ENCODE measurements around the gene FBXO3.

FBXO3 gene

DNA sequence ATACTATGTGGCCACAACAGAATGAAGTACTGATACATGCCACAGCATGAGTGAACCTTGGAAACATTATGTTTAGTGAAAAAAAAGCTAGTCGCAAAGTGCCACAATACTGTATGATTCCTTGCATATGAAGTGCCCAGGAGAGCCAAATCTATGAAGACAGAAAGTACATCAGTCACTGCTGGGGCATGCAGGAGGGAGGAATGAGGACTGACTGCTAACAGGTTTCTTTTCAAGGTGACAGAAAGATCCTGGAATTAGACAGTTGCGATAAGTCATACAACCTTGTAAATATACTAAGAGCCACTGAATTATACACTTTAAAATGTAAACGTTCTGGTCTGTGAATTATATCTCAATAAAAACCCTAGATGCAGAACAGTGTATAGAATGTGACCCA, 61.9 kb downstream of the FBXO3 start:
- TF ChIP-seq, protein P1, sequence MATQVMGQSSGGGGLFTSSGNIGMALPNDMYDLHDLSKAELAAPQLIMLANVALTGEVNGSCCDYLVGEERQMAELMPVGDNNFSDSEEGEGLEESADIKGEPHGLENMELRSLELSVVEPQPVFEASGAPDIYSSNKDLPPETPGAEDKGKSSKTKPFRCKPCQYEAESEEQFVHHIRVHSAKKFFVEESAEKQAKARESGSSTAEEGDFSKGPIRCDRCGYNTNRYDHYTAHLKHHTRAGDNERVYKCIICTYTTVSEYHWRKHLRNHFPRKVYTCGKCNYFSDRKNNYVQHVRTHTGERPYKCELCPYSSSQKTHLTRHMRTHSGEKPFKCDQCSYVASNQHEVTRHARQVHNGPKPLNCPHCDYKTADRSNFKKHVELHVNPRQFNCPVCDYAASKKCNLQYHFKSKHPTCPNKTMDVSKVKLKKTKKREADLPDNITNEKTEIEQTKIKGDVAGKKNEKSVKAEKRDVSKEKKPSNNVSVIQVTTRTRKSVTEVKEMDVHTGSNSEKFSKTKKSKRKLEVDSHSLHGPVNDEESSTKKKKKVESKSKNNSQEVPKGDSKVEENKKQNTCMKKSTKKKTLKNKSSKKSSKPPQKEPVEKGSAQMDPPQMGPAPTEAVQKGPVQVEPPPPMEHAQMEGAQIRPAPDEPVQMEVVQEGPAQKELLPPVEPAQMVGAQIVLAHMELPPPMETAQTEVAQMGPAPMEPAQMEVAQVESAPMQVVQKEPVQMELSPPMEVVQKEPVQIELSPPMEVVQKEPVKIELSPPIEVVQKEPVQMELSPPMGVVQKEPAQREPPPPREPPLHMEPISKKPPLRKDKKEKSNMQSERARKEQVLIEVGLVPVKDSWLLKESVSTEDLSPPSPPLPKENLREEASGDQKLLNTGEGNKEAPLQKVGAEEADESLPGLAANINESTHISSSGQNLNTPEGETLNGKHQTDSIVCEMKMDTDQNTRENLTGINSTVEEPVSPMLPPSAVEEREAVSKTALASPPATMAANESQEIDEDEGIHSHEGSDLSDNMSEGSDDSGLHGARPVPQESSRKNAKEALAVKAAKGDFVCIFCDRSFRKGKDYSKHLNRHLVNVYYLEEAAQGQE (IDR thresholded peaks at IDR 0.05; ENCODE audit: insufficient read depth in 1 of 2, low read depth in 2 of 2, low read length in 2 of 2) = no peak
- no peak for TF ChIP-seq TAF1 (IDR thresholded peaks at IDR 0.05; ENCODE audit: borderline replicate concordance, insufficient read depth, low read length)
- TF ChIP-seq POLR2AphosphoS5 (IDR thresholded peaks at IDR 0.05; ENCODE audit: low read depth, low read length) = no peak
- no peak for TF ChIP-seq FOXP2 (optimal IDR thresholded peaks at IDR 0.05; ENCODE audit: borderline replicate concordance, extremely low read depth, extremely low read length, insufficient read depth)
- TF ChIP-seq SIN3A (IDR thresholded peaks at IDR 0.05; ENCODE audit: borderline replicate concordance, insufficient read depth, low read length) = no peak

DNA sequence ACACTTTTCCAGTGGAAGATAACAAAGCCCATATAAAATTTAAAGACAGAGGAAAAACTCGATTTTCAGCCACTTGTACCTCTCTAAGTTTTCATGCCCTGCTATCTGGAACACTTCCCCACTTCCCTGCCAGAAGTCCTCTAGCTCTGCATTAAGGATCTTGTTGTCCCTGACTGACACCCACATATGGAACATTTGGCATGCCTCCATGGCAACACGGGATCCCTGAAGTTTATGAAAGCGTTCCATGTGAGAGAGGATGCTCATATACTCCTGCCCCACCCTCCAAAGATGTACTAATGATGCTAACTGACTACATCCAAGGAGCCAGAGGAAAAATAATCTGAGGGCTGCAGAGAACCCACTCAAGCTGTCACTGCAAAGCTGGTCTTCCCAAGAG, 64.9 kb downstream of the FBXO3 start:
- no peak for TF ChIP-seq POLR2AphosphoS5 (IDR thresholded peaks at IDR 0.05; ENCODE audit: low read depth, low read length)
- TF ChIP-seq TAF1 (IDR thresholded peaks at IDR 0.05; ENCODE audit: borderline replicate concordance, insufficient read depth, low read length) = no peak
- TF ChIP-seq, protein P1 (IDR thresholded peaks at IDR 0.05; ENCODE audit: insufficient read depth in 1 of 2, low read depth in 2 of 2, low read length in 2 of 2) = no peak
- no peak for TF ChIP-seq FOXP2 (optimal IDR thresholded peaks at IDR 0.05; ENCODE audit: borderline replicate concordance, extremely low read depth, extremely low read length, insufficient read depth)
- no peak for TF ChIP-seq SIN3A (IDR thresholded peaks at IDR 0.05; ENCODE audit: borderline replicate concordance, insufficient read depth, low read length)

DNA sequence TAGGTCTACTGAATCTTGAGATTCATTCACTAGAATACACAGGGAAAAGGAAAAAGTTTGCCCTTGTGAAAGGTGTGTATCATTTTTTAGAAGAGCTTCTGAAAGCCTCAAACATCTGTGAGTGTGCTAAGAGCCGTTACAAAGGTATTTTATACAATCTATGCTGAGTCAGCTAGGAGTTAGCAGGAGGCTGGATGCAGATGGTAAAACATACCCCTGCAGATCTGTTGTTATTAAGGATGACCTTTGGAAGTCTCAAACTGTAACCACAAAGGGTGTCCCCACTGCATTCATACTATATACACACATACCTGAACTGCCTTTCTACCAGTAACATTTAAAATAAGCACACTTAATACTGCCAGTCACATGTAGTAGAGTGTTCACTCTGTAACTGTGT, 65.3 kb downstream of the FBXO3 start:
- TF ChIP-seq FOXP2 (optimal IDR thresholded peaks at IDR 0.05; ENCODE audit: borderline replicate concordance, extremely low read depth, extremely low read length, insufficient read depth) (no peak), SIN3A (IDR thresholded peaks at IDR 0.05; ENCODE audit: borderline replicate concordance, insufficient read depth, low read length) (no peak), TAF1 (IDR thresholded peaks at IDR 0.05; ENCODE audit: borderline replicate concordance, insufficient read depth, low read length) (no peak)
- TF ChIP-seq, protein P1 (IDR thresholded peaks at IDR 0.05; ENCODE audit: insufficient read depth in 1 of 2, low read depth in 2 of 2, low read length in 2 of 2) = no peak

DNA sequence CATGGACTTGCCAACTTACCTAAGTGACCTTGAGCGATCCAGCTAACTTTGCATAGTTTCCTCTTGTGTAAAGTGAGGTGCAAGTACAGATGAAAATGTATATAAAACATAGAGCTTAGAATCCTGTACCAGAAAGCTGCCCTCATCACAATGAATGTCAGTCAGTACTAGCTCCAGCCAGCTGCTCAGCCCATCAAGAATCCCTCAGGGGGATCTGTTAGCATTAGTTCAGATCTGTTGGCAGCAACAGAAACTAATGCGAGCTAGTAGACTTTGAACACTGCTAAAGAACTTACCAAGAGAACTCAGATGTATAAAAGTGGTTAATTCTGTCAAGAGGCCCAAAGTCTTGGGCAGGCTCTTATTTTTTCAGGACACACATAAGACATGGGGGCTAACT, 67.4 kb downstream of the FBXO3 start:
- TF ChIP-seq SIN3A (IDR thresholded peaks at IDR 0.05; ENCODE audit: borderline replicate concordance, insufficient read depth, low read length) (no peak), TAF1 (IDR thresholded peaks at IDR 0.05; ENCODE audit: borderline replicate concordance, insufficient read depth, low read length) (no peak), POLR2AphosphoS5 (IDR thresholded peaks at IDR 0.05; ENCODE audit: low read depth, low read length) (no peak), FOXP2 (optimal IDR thresholded peaks at IDR 0.05; ENCODE audit: borderline replicate concordance, extremely low read depth, extremely low read length, insufficient read depth) (no peak)
- TF ChIP-seq, protein P1 (IDR thresholded peaks at IDR 0.05; ENCODE audit: insufficient read depth in 1 of 2, low read depth in 2 of 2, low read length in 2 of 2) = no peak

DNA sequence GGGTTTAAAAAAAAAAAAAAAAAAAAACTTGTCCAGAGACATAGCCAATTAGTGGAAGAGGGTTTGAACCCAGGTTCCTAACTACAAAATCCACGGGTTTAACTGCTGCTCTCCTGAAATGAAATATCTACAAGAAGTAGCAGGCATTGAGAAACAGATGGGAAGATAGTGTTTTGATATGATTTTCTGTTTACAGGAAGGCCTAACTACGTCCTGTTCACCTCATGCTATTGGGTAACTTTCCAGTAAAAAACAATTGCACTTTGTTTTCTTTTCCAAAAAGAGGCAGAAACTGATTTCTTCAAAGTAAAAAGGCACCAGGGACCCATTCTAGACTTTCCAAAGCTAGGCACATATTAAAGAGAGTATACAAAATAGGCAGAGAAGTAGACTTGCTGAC, 67.8 kb downstream of the FBXO3 start:
- TF ChIP-seq, protein P1 (IDR thresholded peaks at IDR 0.05; ENCODE audit: insufficient read depth in 1 of 2, low read depth in 2 of 2, low read length in 2 of 2) = no peak
- TF ChIP-seq SIN3A (IDR thresholded peaks at IDR 0.05; ENCODE audit: borderline replicate concordance, insufficient read depth, low read length) (no peak), TAF1 (IDR thresholded peaks at IDR 0.05; ENCODE audit: borderline replicate concordance, insufficient read depth, low read length) (no peak), POLR2AphosphoS5 (IDR thresholded peaks at IDR 0.05; ENCODE audit: low read depth, low read length) (no peak), FOXP2 (optimal IDR thresholded peaks at IDR 0.05; ENCODE audit: borderline replicate concordance, extremely low read depth, extremely low read length, insufficient read depth) (no peak)
